Uterus (tissue), 4 donors: ENCODE results near the gene COL4A3. TPM values are rescaled to one million over a fixed set of nuclear protein-coding genes. Genes with fewer than 3 reads are reported as not detected.

ENCODE experiments used
- DNase-seq, 2 donors: peaks; one replicate each; pipeline ENCODE4 v3.0.0-alpha.2; 2019 to 2020
- H3K27ac ChIP-seq, 2 donors: fragments of 200-600 bp; sonication (generic); 1 replicate in 1 of 2; 2 replicates in 1 of 2; pipeline ENCODE4 v1.5.1; 2016 to 2018
- H3K27me3 ChIP-seq, 2 donors: fragments of 200-600 bp; sonication (generic); one replicate each; pipeline ENCODE4 v1.5.1; 2018 to 2019; ENCODE audit warnings: control low read depth in 1 of 2
- H3K36me3 ChIP-seq, 2 donors: fragments of 200-600 bp; sonication (generic); one replicate each; pipeline ENCODE4 v1.5.1; 2019; ENCODE audit warnings: control low read depth in 1 of 2
- H3K4me1 ChIP-seq, 2 donors: fragments of 200-600 bp; sonication (generic); one replicate each; pipeline ENCODE4 v1.5.1; 2018 to 2019; ENCODE audit warnings: control low read depth in 1 of 2
- H3K4me3 ChIP-seq, 2 donors: fragments of 200-600 bp; sonication (generic); 1 replicate in 1 of 2; 2 replicates in 1 of 2; pipeline ENCODE4 v1.5.1; 2018 to 2019; ENCODE audit warnings: mild to moderate bottlenecking in 1 of 2
- H3K9me3 ChIP-seq, 2 donors: fragments of 200-600 bp; sonication (generic); one replicate each; pipeline ENCODE4 v1.5.1; 2019; ENCODE audit warnings: control low read depth in 1 of 2
- CTCF ChIP-seq, 4 experiments: fragments of 200-600 bp in 2 of 4; fragments of 450-650 bp in 2 of 4; sonication (generic) in 2 of 4; IDR thresholded peaks; one replicate each; pipeline ENCODE4 v1.5.1; 2016 to 2019; ENCODE audit warnings: antibody characterized with exemption in 4 of 4, mild to moderate bottlenecking in 2 of 4, moderate library complexity in 1 of 4
- POLR2A ChIP-seq, 2 donors: fragments of 450-650 bp; IDR thresholded peaks; one replicate each; pipeline ENCODE4 v1.6.1; 2016; ENCODE audit warnings: antibody characterized with exemption in 2 of 2, mild to moderate bottlenecking in 1 of 2, moderate library complexity in 1 of 2
- intact Hi-C: fragments of 100-400 bp; cut with DNase I; formaldehyde crosslinking; loops from one replicate; pipeline ENCODE4 v1.15.1; 2023; ENCODE audit warnings: low total_unique reads
- total RNA-seq, 4 donors: library from RNA; depleted of rRNA in 3 of 4; stranded (reverse); fragments of >200 nt in 3 of 4; gene quantifications; one replicate each; pipeline versions ENCODE4 v1.1.0 to v1.2.4, GENCODE V29; 2014 to 2023
- donor health status: DM: yes; HTN: yes; CAD: no.

The COL4A3 gene
- total RNA-seq, 4 donors from 2014 or later: 0.26 to 7.6 (median 3.5) TPM

GRCh38 chr2:227347117-227347516 lies 182.7 kb downstream of the COL4A3 start:
- intact Hi-C loops: no loop called here
- DNase-seq: no peak

GRCh38 chr2:227348324-227348723 lies 183.9 kb downstream of the COL4A3 start:
- H3K4me3 ChIP-seq: no peak overlapping the region
- intact Hi-C loops: no loop called here
- TF ChIP-seq POLR2A (IDR thresholded peaks at IDR 0.05) (no peak), CTCF (IDR thresholded peaks at IDR 0.05) (no peak)
- no peaks in the 10 kb centered on the region for H3K4me1 ChIP-seq
- no peaks in the 10 kb centered on the region for H3K27me3 ChIP-seq
- no peaks in the 10 kb centered on the region for H3K36me3 ChIP-seq
- H3K27ac ChIP-seq: no peak overlapping the region
- no peaks in the 10 kb centered on the region for H3K9me3 ChIP-seq
- no peak for DNase-seq

More at GRCh38 chr2:227347117-227347516, 182.7 kb downstream of the COL4A3 start:
- H3K27me3 ChIP-seq: no peaks in the 10 kb centered on the region
- no peaks in the 10 kb centered on the region for H3K4me1 ChIP-seq
- no peaks in the 10 kb centered on the region for H3K36me3 ChIP-seq
- H3K27ac ChIP-seq: no peak overlapping the region
- no peaks in the 10 kb centered on the region for H3K9me3 ChIP-seq
- no peak overlapping the region for H3K4me3 ChIP-seq
- TF ChIP-seq CTCF (IDR thresholded peaks at IDR 0.05) (no peak), POLR2A (IDR thresholded peaks at IDR 0.05) (no peak)

GRCh38 chr2:227349989-227350612 lies 185.7 kb downstream of the COL4A3 start:
- Histone ChIP-seq H3K4me3 (no peak overlapping the region), H3K27me3 (no peaks in the 10 kb centered on the region), H3K36me3 (no peaks in the 10 kb centered on the region), H3K27ac (no peak overlapping the region), H3K4me1 (no peaks in the 10 kb centered on the region), H3K9me3 (no peaks in the 10 kb centered on the region)
- no peak for DNase-seq
- TF ChIP-seq POLR2A (IDR thresholded peaks at IDR 0.05): no peak
- TF ChIP-seq CTCF (IDR thresholded peaks at IDR 0.05): no peak
- intact Hi-C loops: no loop called here

- intact Hi-C loops: no loop called here
- no peak for DNase-seq
- no peak overlapping the region for H3K27ac ChIP-seq
- no peak for TF ChIP-seq CTCF (IDR thresholded peaks at IDR 0.05)
- TF ChIP-seq POLR2A (IDR thresholded peaks at IDR 0.05): no peak
- no peaks in the 10 kb centered on the region for H3K27me3 ChIP-seq
- no peaks in the 10 kb centered on the region for H3K9me3 ChIP-seq
- H3K36me3 ChIP-seq: no peaks in the 10 kb centered on the region
- no peaks in the 10 kb centered on the region for H3K4me1 ChIP-seq
- H3K4me3 ChIP-seq: no peak overlapping the region
Observed at GRCh38 chr2:227351639-227352038, 187.2 kb downstream of the COL4A3 start.

GRCh38 chr2:227360351-227360750 lies 195.9 kb downstream of the COL4A3 start:
- Histone ChIP-seq H3K4me1 (no peaks in the 10 kb centered on the region), H3K27ac (no peak overlapping the region), H3K4me3 (no peak overlapping the region), H3K9me3 (no peaks in the 10 kb centered on the region), H3K36me3 (no peaks in the 10 kb centered on the region), H3K27me3 (no peaks in the 10 kb centered on the region)
- intact Hi-C loops: no loop called here
- no peak for TF ChIP-seq CTCF (IDR thresholded peaks at IDR 0.05)
- no peak for TF ChIP-seq POLR2A (IDR thresholded peaks at IDR 0.05)
- no peak for DNase-seq
